CD4-positive, alpha-beta T cell treated with Interleukin-6 at 100 ng/mL for 8 hours (primary cell): ENCODE data around the gene PROX1.
"Not testable (repeated sequence)": the region's sequence is repeated elsewhere in the genome, so short reads cannot be mapped to it uniquely, and the experiment has no call there.

ENCODE experiments used
- DNase-seq: peaks from one replicate; pipeline ENCODE4 v3.0.0-alpha.2; 2020; ENCODE audit warnings: mixed read lengths, low spot score

Gene PROX1

DNA sequence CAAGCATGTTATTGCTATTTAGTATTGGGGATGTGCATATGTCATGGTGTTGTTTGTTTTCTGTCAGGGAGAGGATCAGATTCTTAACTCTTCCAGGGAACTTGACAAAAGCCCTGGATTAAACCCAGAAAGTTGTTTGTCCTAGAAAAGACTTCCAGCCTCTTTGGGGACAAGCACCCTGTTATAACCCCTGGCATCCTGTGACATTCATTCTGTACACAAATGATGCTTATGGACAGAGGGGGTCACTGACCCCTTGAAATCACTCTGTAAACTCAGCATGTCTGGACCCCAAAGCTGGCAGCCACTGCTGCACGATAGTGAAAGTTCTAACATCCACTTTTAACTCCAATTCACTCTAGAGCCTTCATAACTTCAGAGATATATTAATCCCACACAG lies 81.2 kb downstream of the PROX1 start:
- no peak for DNase-seq

DNA sequence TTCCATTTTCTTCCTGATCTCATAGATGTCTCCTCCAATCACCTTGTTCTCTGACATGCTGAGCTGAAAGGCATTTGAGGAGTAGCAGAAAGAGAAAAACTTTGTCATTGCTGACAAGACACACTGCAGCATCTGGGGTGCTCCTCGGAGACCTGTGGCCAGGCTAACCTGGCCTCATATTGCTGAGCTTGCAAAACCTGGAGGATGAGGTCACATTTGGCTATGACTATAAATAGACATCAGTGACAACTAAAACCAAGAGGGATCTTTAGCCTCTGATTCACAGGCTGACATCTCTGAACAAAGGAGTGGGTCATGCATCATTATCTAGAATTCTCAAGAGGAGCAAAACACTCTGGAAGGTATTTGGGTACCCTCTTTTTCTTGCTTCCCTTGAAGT lies 83.7 kb downstream of the PROX1 start:
- no peak for DNase-seq

DNA sequence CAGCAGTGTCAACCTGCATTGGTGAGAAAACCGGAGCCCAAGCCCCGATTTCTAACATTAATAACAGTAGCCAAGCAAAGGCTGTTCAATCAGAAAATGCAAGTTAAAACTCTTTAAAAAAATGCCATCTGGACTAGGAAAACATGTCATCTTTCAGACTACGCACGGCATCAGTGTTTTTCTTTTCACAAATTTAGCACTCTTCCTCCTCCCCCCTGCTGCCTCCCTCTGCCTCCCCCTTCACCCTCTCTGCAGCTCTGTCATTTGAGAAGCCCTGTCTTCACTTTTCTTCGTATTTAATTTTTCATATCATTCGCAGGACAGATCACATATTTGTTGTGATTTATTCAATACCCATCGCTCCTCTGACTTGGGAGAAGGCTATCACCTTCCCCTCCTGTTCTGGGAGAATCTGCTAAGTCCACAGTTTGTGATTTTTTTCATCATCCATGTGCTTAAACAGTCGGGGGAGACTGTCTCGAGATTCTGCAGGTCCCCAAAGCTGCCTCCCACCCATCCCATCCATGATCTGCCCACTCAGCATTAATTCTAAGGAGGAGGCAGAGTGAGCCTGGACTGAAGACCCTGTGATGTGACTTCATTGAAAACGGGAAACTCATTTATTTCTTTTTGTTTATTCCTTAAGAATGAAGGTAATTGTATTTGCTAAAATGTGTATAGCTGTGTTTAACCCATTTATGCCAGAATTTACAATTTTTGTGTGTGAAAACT lies 84.8 kb downstream of the PROX1 start:
- DNase-seq = no peak

DNA sequence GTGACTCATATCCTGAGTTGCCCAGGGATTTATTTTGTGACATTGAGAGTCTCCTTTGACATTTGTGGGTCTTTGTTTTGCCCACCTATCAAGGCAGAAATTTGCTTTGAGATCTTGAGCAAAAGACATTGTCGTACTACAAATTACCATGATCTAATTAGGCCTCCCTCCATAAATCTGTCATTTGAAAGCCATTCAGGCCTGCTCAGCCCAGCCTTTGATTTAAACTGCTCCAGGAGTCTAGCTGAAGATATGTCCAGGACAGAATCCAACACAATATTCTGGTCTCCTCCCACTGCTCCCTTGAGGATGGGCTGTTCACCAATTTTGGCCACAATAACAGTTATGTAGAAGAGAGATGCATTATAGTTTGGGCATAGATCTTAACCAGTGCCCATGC lies 86.7 kb downstream of the PROX1 start:
- no peak for DNase-seq

DNA sequence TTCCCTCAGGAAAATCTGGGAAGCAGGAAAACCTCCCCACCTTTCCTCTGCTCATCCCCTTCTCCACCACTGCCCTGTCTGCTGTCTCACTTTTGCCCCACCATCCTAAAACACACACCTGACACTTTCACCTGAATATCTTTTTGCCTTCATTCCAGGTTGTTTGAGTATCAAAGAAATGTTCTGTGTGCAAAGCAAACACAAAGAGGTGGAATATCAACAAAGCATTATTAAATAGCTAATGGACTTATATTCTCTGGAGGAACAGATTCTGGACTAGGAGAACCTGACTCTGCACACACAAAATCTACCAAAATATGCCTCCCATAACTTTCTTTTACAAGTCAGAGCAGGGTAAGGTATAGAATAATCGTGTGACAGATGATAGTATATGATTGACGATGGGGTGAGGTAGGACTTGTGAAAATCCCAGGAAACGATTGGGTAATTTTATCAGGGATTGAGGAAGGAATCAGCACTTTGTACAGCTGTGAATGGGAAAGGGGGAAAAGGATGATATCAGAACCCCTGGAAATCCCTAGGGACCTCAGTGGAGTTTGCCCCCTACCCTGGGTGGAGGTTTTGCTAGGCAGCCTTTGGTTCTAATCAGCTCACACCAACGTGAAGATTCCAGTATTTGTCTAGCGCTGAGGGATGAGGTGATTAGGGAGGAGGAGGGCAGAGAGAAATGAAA lies 87.7 kb downstream of the PROX1 start:
- DNase-seq = no peak

DNA sequence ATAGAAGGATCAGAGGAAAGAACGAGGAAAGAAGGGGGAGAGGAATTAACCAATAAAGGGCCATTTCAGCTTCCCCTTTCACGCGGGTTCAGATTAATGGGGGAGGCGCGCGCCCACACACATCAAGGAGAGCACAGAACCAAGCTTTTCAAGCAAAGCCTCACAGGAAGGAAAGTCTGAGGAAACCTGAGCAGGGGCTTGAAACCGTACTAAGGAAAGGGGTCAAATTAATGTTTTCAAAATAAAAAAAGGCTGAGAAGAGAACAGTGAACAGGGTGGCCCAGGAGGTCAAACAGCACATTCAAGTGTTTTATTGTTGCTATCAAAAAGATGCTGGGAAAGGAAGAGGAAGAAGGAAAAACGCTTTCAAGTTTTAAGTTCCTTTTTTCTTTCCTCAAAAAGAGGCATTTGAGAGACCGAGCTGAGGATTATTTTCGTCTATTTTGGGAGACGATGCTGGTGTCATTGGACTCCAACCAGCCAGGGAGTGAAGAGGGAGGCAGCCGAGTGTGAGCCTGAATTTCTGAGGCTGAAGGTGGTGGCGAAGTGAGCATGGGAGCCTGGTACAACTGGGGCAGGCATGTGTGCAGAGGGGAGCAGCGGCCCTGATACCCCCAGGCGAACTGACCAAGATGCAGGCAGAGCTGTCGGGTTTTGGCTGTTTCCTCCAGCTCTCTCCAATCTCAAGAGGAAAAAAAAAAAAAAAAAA lies 88.4 kb downstream of the PROX1 start:
- DNase-seq = no peak

DNA sequence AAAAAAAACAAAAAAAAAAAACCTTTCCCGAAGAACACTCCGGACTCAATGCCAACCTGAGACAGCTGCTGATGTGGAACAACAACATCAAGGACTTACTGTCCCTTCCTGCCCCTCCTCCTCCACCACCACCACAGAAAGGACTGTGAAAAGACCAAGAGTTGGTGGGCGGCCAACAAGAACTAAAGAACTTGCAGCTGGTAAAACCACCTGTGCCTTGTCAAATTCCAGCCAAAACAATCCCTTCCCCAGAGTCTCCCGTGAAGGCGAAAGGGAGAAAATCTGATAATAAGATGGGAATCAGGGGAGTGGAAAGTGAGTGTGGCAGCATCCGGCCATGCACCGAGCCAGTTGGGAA lies 88.9 kb downstream of the PROX1 start:
- no peak for DNase-seq

DNA sequence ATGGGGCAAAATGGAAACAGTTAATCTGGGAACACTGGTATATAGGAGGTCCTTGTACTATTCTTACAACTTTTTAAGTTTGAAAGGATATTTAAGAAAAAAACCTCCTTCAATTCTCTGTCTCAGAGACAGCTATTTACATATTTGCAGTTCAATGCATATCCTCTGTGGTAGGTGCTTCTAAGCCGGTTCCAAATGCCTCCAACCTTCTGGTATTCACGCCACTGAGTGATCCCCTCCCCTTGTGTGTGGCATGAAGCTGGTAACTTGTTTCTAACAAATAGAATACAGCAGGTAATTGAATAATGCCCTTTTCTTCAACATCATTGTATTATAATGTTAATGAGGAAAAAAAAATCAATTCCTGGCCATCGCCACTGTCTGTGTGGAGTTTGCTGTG lies 91.2 kb downstream of the PROX1 start:
- no peak for DNase-seq

DNA sequence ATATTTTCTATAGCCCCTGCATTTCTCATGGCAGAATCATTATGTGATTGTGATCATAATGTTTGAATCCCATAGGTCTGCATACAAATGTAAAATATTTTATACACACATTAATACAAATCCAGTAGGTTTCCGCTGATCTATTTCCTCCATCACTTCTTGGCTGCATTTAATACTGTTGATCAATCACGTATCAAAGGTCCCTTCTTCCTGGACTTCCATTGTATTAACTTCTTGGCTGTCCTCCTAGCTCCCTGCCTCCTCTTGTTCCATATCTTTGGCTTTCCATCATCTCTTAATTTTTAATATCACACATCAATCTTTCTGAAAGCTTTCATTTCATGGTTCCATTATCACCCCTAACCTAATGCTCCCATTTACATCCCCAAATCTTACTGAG lies 97.6 kb downstream of the PROX1 start:
- DNase-seq = no peak

DNA sequence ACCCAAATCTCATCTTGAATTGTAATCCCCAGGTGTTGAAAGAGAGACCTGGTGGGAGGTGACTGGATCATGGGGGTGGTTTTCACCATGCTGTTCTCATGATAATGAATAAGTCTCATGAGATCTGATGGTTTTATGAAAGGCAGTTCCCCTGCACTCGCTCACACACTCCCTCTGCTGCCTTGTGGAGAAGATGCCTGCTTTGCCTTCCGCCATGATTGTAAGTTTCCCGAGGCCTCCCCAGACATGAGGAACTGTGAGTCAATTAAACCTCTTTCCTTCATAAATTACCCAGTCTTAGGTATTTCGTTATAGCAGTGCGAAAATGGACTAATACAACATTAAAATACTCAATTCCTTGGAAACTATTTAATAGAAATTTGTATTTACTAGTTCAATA lies 99.2 kb downstream of the PROX1 start:
- no peak for DNase-seq

DNA sequence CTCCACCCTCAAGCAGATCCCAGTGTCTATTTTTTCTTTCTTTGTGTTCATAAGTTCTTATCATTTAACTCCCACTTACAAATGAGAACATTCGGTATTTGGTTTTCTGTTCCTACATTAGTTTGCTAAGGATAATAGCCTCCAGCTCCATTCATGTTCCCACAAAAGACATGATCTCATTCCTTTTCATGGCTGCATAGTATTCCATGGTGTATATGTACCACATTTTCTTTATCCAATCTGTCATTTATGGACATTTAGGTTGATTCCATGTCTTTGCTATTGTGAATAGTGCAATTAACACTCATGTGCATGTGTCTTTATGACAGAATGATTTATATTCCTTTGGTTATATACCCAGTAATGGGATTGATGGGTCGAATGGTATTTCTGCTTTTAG lies 101.2 kb downstream of the PROX1 start:
- DNase-seq = not testable (repeated sequence)
